ENCODE data around the gene S100A10. TPM values are rescaled to one million over a fixed set of nuclear protein-coding genes. Genes with fewer than 3 reads are reported as not detected.

Gene S100A10
- total and polyA plus RNA-seq, 2 experiments from 2014 or later: 35.9 to 634 TPM

DNA sequence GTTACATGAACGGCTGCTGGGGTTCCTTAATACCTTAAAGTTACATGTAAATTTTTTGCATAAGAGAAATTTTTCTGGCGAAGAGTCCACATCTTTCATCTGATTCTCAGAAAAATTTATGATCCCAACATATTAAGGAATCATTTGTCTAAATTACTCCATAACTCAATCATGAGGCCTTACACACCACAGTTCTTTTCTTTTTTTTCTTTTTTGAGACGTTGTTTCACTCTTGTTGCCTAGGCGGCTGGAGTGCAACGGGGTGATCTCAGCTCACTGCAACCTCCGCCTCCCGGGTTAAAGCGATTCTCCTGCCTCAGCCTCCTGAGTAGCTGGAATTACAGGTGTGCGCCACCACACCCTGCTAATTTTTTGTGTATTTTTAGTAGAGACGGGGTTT lies 45.2 kb upstream of the S100A10 start (continued):
- TF ChIP-seq, protein P1, sequence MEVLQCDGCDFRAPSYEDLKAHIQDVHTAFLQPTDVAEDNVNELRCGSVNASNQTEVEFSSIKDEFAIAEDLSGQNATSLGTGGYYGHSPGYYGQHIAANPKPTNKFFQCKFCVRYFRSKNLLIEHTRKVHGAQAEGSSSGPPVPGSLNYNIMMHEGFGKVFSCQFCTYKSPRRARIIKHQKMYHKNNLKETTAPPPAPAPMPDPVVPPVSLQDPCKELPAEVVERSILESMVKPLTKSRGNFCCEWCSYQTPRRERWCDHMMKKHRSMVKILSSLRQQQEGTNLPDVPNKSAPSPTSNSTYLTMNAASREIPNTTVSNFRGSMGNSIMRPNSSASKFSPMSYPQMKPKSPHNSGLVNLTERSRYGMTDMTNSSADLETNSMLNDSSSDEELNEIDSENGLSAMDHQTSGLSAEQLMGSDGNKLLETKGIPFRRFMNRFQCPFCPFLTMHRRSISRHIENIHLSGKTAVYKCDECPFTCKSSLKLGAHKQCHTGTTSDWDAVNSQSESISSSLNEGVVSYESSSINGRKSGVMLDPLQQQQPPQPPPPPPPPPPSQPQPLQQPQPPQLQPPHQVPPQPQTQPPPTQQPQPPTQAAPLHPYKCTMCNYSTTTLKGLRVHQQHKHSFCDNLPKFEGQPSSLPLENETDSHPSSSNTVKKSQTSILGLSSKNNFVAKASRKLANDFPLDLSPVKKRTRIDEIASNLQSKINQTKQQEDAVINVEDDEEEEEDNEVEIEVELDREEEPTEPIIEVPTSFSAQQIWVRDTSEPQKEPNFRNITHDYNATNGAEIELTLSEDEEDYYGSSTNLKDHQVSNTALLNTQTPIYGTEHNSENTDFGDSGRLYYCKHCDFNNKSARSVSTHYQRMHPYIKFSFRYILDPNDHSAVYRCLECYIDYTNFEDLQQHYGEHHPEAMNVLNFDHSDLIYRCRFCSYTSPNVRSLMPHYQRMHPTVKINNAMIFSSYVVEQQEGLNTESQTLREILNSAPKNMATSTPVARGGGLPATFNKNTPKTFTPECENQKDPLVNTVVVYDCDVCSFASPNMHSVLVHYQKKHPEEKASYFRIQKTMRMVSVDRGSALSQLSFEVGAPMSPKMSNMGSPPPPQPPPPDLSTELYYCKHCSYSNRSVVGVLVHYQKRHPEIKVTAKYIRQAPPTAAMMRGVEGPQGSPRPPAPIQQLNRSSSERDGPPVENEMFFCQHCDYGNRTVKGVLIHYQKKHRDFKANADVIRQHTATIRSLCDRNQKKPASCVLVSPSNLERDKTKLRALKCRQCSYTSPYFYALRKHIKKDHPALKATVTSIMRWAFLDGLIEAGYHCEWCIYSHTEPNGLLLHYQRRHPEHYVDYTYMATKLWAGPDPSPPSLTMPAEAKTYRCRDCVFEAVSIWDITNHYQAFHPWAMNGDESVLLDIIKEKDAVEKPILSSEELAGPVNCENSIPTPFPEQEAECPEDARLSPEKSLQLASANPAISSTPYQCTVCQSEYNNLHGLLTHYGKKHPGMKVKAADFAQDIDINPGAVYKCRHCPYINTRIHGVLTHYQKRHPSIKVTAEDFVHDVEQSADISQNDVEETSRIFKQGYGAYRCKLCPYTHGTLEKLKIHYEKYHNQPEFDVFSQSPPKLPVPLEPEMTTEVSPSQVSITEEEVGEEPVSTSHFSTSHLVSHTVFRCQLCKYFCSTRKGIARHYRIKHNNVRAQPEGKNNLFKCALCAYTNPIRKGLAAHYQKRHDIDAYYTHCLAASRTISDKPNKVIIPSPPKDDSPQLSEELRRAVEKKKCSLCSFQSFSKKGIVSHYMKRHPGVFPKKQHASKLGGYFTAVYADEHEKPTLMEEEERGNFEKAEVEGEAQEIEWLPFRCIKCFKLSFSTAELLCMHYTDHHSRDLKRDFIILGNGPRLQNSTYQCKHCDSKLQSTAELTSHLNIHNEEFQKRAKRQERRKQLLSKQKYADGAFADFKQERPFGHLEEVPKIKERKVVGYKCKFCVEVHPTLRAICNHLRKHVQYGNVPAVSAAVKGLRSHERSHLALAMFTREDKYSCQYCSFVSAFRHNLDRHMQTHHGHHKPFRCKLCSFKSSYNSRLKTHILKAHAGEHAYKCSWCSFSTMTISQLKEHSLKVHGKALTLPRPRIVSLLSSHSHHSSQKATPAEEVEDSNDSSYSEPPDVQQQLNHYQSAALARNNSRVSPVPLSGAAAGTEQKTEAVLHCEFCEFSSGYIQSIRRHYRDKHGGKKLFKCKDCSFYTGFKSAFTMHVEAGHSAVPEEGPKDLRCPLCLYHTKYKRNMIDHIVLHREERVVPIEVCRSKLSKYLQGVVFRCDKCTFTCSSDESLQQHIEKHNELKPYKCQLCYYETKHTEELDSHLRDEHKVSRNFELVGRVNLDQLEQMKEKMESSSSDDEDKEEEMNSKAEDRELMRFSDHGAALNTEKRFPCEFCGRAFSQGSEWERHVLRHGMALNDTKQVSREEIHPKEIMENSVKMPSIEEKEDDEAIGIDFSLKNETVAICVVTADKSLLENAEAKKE (CRISPR knock-in tag; IDR thresholded peaks at IDR 0.05): no peak
- TF ChIP-seq JUNB (IDR thresholded peaks at IDR 0.05; ENCODE audit: unreplicated experiment): no peak
- TF ChIP-seq ZNF114 (CRISPR knock-in tag; IDR thresholded peaks at IDR 0.05): no peak
- no peak for TF ChIP-seq CREB1 (CRISPR knock-in tag; IDR thresholded peaks at IDR 0.05; ENCODE audit: low read depth)
- TF ChIP-seq EZH2 (IDR thresholded peaks at IDR 0.05; ENCODE audit: low read depth, unreplicated experiment): no peak

DNA sequence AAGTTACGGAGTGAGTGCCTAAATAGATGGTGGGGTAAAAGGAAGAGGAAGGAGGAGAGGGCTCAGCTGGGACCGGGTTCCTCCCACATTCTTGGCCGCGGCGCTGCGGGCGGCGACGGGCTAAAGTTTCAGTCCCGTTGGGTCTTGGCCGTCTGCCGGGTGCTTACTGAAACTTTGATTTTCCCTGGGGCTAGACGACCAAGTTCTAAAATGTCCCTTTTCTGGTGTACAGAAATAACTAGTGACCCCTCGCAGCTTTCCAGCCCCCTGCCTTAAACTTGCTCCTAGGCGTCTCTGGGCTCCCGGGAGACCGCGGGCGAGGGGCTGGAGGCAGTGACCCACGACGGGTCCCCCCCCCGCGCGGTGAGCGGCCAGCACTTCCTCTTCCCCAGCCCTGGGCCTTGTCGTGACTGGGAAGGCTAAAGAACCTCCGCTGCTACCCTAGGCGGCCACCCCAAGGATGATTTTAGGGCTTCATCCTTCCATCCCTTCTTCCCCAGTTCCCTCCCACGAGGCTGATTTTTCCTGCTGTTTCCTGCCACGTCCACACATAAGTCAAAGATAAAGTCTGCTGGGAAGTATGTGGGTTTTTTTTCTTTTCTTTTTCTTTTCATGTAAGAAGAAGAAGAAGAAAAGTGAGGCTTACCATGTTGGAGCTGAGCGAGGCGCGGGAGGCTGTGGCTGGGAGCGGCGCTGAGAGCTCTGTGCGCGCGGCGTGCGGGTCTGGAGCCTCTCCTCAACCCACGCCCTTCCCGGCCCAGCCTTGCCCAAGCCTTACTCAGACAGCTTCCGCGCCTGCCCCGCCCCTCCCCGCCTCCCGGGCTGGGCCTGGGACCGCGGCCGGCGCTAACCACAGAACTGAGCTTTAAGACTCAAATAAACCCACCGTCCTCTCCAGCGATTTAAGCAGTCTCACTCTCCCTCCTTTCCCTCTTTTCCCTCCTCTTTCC lies 42.9 kb upstream of the S100A10 start, which contains the start of gene S100A11:
S100A11 (minus strand) TSS at position 738 of the 950 bp plus-strand sequence; CDS start at position 649, 89 bp downstream.
- Histone ChIP-seq H3K9me2 (ENCODE audit: insufficient read depth) (peaks cover 8% of the 10 kb centered on the region; the same call in 1 of the 2 replicates), H3F3A (replicated peaks; ENCODE audit: low read depth) (no peaks in the 10 kb centered on the region; the same call in 1 of the 2 replicates), H3K4me1 (ENCODE audit: insufficient read depth) (peaks cover 29% of the 10 kb centered on the region), H3K4me2 (peak within 1 kb of the TSS; percentile 96), H2AFZ (peak within 1 kb of the TSS; percentile 33), H3K27ac (ENCODE audit: low read depth) (no peak within 1 kb of the TSS), H3K27me3 (ENCODE audit: insufficient read depth) (peaks cover 31% of the 10 kb centered on the region), H4K20me1 (replicated peaks; ENCODE audit: insufficient read depth) (no peaks in the 10 kb centered on the region), H3K4me3 (peak within 1 kb of the TSS; percentile 78), H3K36me3 (ENCODE audit: insufficient read depth) (peaks cover 12% of the 10 kb centered on the region), H3K79me2 (replicated peaks; ENCODE audit: insufficient read depth) (no peaks in the 10 kb centered on the region)
- peak within 1 kb of the TSS; percentile 85 for H3K4me3 Mint-ChIP-seq
- peaks cover 13% of the 10 kb centered on the region for H3K27me3 Mint-ChIP-seq (ENCODE audit: insufficient read depth, low read depth, poor library complexity)
- H3K4me1 Mint-ChIP-seq: peaks cover 26% of the 10 kb centered on the region
- ATAC-seq (peak; percentile 87), DNase-seq (ENCODE audit: low spot score) (peak; percentile 75)
- H3K9me3 Mint-ChIP-seq: no peaks in the 10 kb centered on the region
- no peak within 1 kb of the TSS for H3K27ac Mint-ChIP-seq
- TF ChIP-seq POLR2AphosphoS5 (IDR thresholded peaks at IDR 0.05; ENCODE audit: low read depth) (peak; percentile 39; the same call in 1 of the 2 replicates), CREB1 (CRISPR knock-in tag; IDR thresholded peaks at IDR 0.05; ENCODE audit: low read depth) (no peak)
- peaks cover 13% of the 10 kb centered on the region for H3K36me3 Mint-ChIP-seq (ENCODE audit: low read depth)
